ENCODE results near the gene HSPA5.
"Not testable (repeated sequence)": the region's sequence is repeated elsewhere in the genome, so short reads cannot be mapped to it uniquely, and the experiment has no call there.

The HSPA5 gene

DNA sequence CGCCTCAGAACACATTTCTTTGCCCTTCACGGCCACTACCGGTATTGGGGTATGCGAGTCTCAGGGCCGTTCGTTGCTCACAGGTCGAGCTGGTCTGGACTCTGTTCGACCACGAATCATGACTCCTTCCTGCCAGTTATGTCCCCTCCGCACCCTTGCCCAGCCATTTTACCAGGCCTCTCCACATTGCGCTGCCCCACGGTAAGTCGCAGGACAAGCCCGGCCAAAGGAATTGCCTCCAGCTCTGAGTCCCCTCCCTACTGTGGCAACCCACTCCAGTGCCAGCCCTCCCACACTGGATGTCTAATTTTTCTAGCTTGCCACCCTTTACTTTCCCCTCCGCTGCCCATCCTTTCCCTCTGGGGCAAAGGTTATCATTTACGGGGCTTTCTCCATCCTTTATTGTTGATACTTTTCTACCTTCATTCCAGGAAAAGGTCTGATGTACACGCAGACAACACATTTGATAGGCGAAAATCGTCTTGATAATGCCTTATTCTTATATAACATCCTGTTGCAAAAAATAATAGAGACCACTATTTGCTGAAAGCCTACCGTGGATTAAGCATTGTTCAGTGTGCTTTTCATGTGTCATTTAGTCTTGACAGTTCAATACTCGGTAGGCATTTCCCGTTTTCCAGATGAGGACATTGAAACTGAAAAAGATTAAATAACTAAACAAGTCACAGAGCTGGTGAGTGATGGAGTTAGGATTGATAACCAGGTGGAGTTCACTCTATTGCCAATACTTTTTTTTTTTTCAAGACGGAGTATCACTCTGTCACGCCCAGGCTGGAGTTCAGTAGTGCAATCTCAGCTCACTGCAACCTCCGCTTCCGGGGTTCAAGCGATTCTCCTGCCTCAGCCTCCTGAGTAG lies 958 bp upstream of the HSPA5 start:
- no peak for DNase-seq (ENCODE audit: low read depth)

DNA sequence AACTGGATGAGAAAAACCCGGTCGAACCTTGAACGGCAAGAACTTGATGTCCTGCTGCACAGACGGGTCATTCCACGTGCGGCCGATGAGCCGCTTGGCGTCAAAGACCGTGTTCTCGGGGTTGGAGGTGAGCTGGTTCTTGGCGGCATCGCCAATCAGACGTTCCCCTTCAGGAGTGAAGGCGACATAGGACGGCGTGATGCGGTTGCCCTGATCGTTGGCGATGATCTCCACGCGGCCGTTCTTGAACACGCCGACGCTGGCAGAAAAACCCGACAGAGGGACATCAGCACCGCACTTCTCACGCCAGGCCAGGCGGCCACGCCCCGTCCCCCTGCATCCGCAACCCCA lies 519 bp downstream of the HSPA5 start:
- DNase-seq (ENCODE audit: low read depth): peak; percentile 31

GRCh38 chr9:125239631-125240597 lies 1.2 kb downstream of the HSPA5 start:
- no peak for DNase-seq (ENCODE audit: low read depth)

- DNase-seq (ENCODE audit: low read depth): no peak
Measured at GRCh38 chr9:125238915-125239446, 2.2 kb downstream of the HSPA5 start.

DNA sequence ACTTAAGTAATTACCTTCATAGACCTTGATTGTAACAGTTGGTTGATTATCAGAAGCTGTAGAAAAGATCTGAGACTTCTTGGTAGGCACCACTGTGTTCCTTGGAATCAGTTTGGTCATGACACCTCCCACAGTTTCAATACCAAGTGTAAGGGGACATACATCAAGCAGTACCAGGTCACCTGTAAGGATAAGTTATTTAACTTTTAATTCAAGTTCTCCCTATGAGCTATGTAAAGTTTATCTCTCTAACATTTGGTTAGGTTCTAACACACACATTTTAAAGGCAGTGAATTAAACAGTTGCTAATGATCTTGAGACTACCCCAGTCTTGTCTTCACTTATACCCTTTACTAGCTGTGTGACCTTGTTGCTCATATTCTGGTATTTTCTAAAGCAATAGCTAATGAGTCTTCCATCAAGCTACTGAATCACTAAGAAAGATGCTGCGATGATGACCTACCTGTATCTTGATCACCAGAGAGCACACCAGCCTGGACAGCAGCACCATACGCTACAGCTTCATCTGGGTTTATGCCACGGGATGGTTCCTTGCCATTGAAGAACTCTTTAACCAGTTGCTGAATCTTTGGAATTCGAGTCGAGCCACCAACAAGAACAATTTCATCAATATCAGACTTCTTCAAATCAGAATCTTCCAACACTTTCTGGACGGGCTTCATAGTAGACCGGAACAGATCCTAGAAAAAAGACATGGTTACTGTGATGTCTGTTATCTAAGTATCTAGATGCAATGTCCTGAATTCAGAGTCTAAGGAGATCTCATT lies 2.8 kb downstream of the HSPA5 start:
- DNase-seq (ENCODE audit: low read depth): no peak

DNA sequence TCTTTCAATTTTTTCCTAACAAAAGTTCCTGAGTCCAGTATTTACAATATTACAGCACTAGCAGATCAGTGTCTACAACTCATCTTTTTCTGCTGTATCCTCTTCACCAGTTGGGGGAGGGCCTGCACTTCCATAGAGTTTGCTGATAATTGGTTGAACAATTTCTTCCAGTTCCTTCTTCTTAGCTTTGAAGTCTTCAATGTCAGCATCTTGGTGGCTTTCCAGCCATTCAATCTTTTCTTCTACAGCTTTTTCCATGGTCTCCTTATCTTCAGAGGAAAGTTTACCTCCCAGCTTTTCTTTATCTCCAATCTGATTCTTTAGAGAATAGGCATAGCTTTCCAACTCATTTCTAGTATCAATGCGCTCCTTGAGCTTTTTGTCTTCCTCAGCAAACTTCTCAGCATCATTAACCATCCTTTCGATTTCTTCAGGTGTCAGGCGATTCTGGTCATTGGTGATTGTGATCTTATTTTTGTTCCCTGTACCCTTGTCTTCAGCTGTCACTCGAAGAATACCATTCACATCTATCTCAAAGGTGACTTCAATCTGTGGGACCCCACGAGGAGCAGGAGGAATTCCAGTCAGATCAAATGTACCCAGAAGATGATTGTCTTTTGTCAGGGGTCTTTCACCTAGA lies 4.5 kb downstream of the HSPA5 start:
- not testable (repeated sequence) for DNase-seq (ENCODE audit: low read depth)

- no peak for DNase-seq (ENCODE audit: low read depth)
Measured at GRCh38 chr9:125235804-125236519, 5.2 kb downstream of the HSPA5 start.

DNA sequence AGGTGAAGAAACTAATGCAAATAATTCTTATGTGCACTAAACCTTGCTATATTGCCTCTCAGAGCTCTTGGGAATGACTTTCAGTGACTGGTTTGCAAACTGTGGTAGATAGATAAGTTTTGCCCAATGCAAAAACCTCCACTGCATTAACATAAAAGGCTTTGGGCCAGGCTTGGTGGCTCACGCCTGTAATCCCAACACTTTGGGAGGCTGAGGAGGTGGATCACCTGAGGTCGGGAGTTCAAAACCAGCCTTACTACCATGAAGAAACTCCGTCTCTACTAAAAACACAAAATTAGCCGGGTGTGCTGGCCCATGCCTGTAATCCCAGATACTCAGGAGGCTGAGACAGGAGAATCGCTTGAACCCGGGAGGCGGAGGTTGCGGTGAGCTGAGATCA lies 7.0 kb downstream of the HSPA5 start:
- DNase-seq (ENCODE audit: low read depth): not testable (repeated sequence)

DNA sequence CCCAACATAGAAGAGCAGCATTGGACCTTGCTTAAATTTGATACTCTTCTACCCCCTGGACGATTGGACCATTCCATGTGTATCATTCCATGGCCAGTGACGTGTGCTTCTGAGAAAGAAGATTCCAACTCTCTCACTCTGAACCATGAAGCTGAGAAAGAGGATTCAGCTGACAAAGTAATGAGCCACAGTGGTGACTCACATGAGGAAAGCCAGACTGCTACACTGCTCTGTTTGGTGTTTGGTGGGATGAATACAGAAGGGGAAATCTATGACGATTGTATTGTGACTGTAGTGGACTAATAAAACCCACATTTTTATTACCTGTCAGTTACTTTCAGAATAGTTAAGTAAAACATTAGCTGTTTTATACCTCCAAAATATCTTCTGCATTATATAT lies 7.5 kb downstream of the HSPA5 start:
- DNase-seq (ENCODE audit: low read depth): no peak

GRCh38 chr9:125227761-125228160 lies 13.4 kb downstream of the HSPA5 start:
- no peak for DNase-seq (ENCODE audit: low read depth)

DNA sequence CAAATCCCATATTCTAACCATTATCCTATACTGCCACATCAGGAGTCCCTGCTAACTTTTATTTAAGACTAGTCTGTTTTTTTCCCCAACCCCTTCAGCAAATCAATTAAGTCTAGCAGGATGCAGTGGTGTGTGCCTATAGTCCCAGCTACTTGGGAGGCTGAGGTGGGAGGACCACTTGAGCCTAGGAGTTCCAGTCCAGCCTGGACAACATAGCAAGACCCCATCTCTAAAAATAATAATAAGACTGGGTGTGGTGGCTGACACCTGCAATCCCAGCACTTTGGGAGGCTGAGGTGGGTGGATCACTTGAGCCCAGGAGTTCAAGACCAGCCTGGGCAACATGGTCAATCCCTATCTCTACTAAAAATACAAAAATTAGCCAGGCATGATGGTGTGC lies 16.3 kb downstream of the HSPA5 start:
- not testable (repeated sequence) for DNase-seq (ENCODE audit: low read depth)

DNA sequence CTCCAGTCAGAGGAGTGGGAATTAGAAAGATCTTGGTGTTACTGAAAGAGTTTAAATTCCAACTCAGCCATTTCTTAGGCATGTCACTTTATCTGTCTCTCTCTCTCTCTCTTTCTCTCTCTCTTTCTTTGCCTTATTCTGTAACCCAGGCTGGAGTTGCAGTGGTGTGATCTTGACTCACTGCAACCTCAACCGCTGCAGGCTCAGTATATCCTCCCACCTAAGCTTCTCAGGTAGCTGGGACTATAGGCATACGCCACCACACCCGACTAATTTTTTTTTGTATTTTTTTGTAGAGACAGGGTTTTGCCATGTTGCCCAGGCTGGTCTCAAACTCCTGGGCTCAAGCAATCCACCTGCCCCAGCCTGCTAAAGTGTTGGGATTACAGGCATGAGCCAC lies 22.5 kb downstream of the HSPA5 start:
- DNase-seq (ENCODE audit: low read depth): no peak

- DNase-seq (ENCODE audit: low read depth): no peak
Measured at GRCh38 chr9:125214186-125214585, 27.0 kb downstream of the HSPA5 start.

DNA sequence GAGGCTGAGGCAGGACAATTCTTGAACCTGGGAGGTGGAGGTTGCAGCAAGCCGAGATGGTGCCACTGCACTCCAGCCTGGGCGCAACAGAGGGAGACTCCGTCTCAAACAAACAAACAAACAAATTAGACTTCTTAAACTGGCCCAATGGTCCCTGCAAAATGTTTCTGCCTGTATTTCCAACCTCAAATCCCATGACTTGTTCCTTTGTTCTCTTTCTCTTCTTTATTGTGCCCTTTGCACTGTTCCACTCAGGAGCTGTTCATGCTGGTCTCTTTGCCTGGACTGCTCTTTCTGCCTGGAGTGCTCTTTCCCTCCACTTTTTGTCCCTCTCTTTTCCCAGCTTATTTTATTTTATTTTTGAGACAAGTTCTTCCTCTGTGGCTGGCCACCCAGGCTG lies 36.7 kb downstream of the HSPA5 start:
- no peak for DNase-seq (ENCODE audit: low read depth)

- DNase-seq (ENCODE audit: low read depth): no peak
Measured at GRCh38 chr9:125202846-125203618, 38.1 kb downstream of the HSPA5 start.

GRCh38 chr9:125200216-125201047 lies 40.7 kb downstream of the HSPA5 start, which contains the start of gene RABEPK:
TSS of gene RABEPK (plus strand) at chr9:125200542. CDS start at chr9:125203014, 2,472 bp downstream.
- DNase-seq (ENCODE audit: low read depth): peak; percentile 88

GRCh38 chr9:125195591-125195990 lies 45.6 kb downstream of the HSPA5 start:
- not testable (repeated sequence) for DNase-seq (ENCODE audit: low read depth)

- DNase-seq (ENCODE audit: low read depth): not testable (repeated sequence)
Measured at GRCh38 chr9:125194466-125194865, 46.7 kb downstream of the HSPA5 start.

GRCh38 chr9:125190361-125190801 lies 50.8 kb downstream of the HSPA5 start:
- no peak for DNase-seq (ENCODE audit: low read depth)
